Stimulated activated naive CD8-positive, alpha-beta T cell treated with anti-CD3 and anti-CD28 coated beads, Interleukin-15, amount 100 ng/mL, for 72 hours (primary cell): ENCODE data around the gene IL23R.

Source experiments
- ATAC-seq: fragments of 150-1000 bp; cut with Tn5 transposase; 2 replicates; pipeline ENCODE4 v1.10.0; 2021; ENCODE audit warnings: mild to moderate bottlenecking, moderate library complexity
- DNase-seq, 2 donors: peaks; one replicate each; pipeline ENCODE4 v3.0.0; 2021 to 2022
- H3K27ac Mint-ChIP-seq, 2 donors: one replicate each; pipeline ENCODE4 v1.8.0; 2022; ENCODE audit warnings: mild to moderate bottlenecking in 2 of 2, mixed read lengths in 2 of 2, moderate library complexity in 2 of 2
- H3K27me3 Mint-ChIP-seq: one replicate; pipeline ENCODE4 v1.8.0; 2022; ENCODE audit warnings: mixed read lengths
- H3K4me1 Mint-ChIP-seq: one replicate; pipeline ENCODE4 v1.8.0; 2022; ENCODE audit warnings: mild to moderate bottlenecking, mixed read lengths
- H3K4me3 Mint-ChIP-seq, 2 donors: one replicate each; pipeline ENCODE4 v1.8.0; 2022; ENCODE audit warnings: mild to moderate bottlenecking in 2 of 2, mixed read lengths in 2 of 2, moderate library complexity in 1 of 2
- H3K9me3 Mint-ChIP-seq, 2 donors: one replicate each; pipeline ENCODE4 v1.8.0; 2022; ENCODE audit warnings: mixed read lengths in 2 of 2

IL23R gene

GRCh38 chr1:67170751-67171573 is 4.7 kb downstream of the IL23R start:
- Mint-ChIP-seq H3K4me1 (peaks cover 59% of the 10 kb centered on the region), H3K27me3 (no peaks in the 10 kb centered on the region), H3K4me3 (peak overlapping the region; percentile 78 to 89), H3K9me3 (peaks cover 0 to 6% of the 10 kb centered on the region in 2 donors), H3K27ac (peak overlapping the region; percentile 99 to 100)
- ATAC-seq (peak; percentile 48), DNase-seq (peak in 1 of 2 donors; percentile 58)

- peaks cover 0 to 9% of the 10 kb centered on the region in 2 donors for H3K9me3 Mint-ChIP-seq
- peak; percentile 19 for ATAC-seq
- no peaks in the 10 kb centered on the region for H3K27me3 Mint-ChIP-seq
- peak overlapping the region; percentile 78 to 89 for H3K4me3 Mint-ChIP-seq
- DNase-seq = peak in 1 of 2 donors; percentile 45
- peak overlapping the region; percentile 99 to 100 for H3K27ac Mint-ChIP-seq
- peaks cover 57% of the 10 kb centered on the region for H3K4me1 Mint-ChIP-seq
These were observed 5.3 kb downstream of the IL23R start for GRCh38 chr1:67171574-67171955.

- Mint-ChIP-seq H3K4me3 (peak overlapping the region; percentile 78 to 89), H3K27me3 (no peaks in the 10 kb centered on the region), H3K4me1 (peaks cover 57% of the 10 kb centered on the region), H3K27ac (peak overlapping the region; percentile 99 to 100), H3K9me3 (peaks cover 0 to 9% of the 10 kb centered on the region in 2 donors)
- ATAC-seq = peak; percentile 75
- DNase-seq = no peak
These were observed 5.7 kb downstream of the IL23R start for GRCh38 chr1:67171978-67172377.

- ATAC-seq (no peak), DNase-seq (no peak)
- Mint-ChIP-seq H3K4me3 (peak overlapping the region in 1 of 2 donors; percentile 89), H3K9me3 (peaks cover 0 to 9% of the 10 kb centered on the region in 2 donors), H3K27me3 (no peaks in the 10 kb centered on the region), H3K27ac (peak overlapping the region in 1 of 2 donors; percentile 94), H3K4me1 (peaks cover 57% of the 10 kb centered on the region)
These were observed 7.7 kb downstream of the IL23R start for GRCh38 chr1:67173988-67174387.

GRCh38 chr1:67174716-67175284 is 8.5 kb downstream of the IL23R start:
- Mint-ChIP-seq H3K9me3 (peaks cover 0 to 9% of the 10 kb centered on the region in 2 donors), H3K4me1 (peaks cover 64% of the 10 kb centered on the region), H3K27ac (peak overlapping the region; percentile 92 to 94), H3K4me3 (peak overlapping the region; percentile 19 to 68), H3K27me3 (no peaks in the 10 kb centered on the region)
- peak; percentile 66 for ATAC-seq
- peak in 1 of 2 donors; percentile 41 for DNase-seq

GRCh38 chr1:67175530-67176087 is 9.4 kb downstream of the IL23R start:
- peaks cover 62% of the 10 kb centered on the region for H3K4me1 Mint-ChIP-seq
- DNase-seq (no peak), ATAC-seq (peak; percentile 8)
- H3K9me3 Mint-ChIP-seq = peaks cover 0 to 9% of the 10 kb centered on the region in 2 donors
- H3K27me3 Mint-ChIP-seq = no peaks in the 10 kb centered on the region
- H3K27ac Mint-ChIP-seq = peak overlapping the region in 1 of 2 donors; percentile 92
- peak overlapping the region in 1 of 2 donors; percentile 68 for H3K4me3 Mint-ChIP-seq

- H3K4me3 Mint-ChIP-seq = no peak overlapping the region
- H3K27me3 Mint-ChIP-seq = peaks cover 12% of the 10 kb centered on the region
- H3K27ac Mint-ChIP-seq = no peak overlapping the region
- DNase-seq = no peak
- peaks cover 0 to 7% of the 10 kb centered on the region in 2 donors for H3K9me3 Mint-ChIP-seq
- peaks cover 10% of the 10 kb centered on the region for H3K4me1 Mint-ChIP-seq
- no peak for ATAC-seq
These were observed 18.7 kb downstream of the IL23R start for GRCh38 chr1:67184838-67185421.

GRCh38 chr1:67188137-67188536 is 21.9 kb downstream of the IL23R start:
- Mint-ChIP-seq H3K4me1 (no peaks in the 10 kb centered on the region), H3K27ac (peak overlapping the region in 1 of 2 donors; percentile 14), H3K27me3 (no peaks in the 10 kb centered on the region), H3K4me3 (peak overlapping the region in 1 of 2 donors; percentile 21), H3K9me3 (no peaks in the 10 kb centered on the region)
- ATAC-seq = no peak
- DNase-seq = no peak

- H3K27me3 Mint-ChIP-seq = no peaks in the 10 kb centered on the region
- ATAC-seq (peak; percentile 68), DNase-seq (peak in 1 of 2 donors; percentile 59)
- no peaks in the 10 kb centered on the region for H3K4me1 Mint-ChIP-seq
- peak overlapping the region in 1 of 2 donors; percentile 62 for H3K4me3 Mint-ChIP-seq
- H3K27ac Mint-ChIP-seq = no peak overlapping the region
- H3K9me3 Mint-ChIP-seq = no peaks in the 10 kb centered on the region
These were observed 23.7 kb downstream of the IL23R start for GRCh38 chr1:67189953-67190352.

GRCh38 chr1:67190410-67190809 is 24.2 kb downstream of the IL23R start:
- DNase-seq = no peak
- Mint-ChIP-seq H3K27ac (peak overlapping the region in 1 of 2 donors; percentile 35), H3K4me1 (no peaks in the 10 kb centered on the region), H3K4me3 (peak overlapping the region in 1 of 2 donors; percentile 62), H3K27me3 (no peaks in the 10 kb centered on the region), H3K9me3 (no peaks in the 10 kb centered on the region)
- no peak for ATAC-seq

- H3K27me3 Mint-ChIP-seq = no peaks in the 10 kb centered on the region
These were observed 24.7 kb downstream of the IL23R start for GRCh38 chr1:67190942-67191341.

GRCh38 chr1:67191668-67192520 is 25.6 kb downstream of the IL23R start:
- no peak overlapping the region for H3K4me3 Mint-ChIP-seq
- no peak for ATAC-seq
- no peaks in the 10 kb centered on the region for H3K27me3 Mint-ChIP-seq
- peaks cover 4% of the 10 kb centered on the region for H3K4me1 Mint-ChIP-seq
- no peak overlapping the region for H3K27ac Mint-ChIP-seq
- no peak for DNase-seq
- H3K9me3 Mint-ChIP-seq = peaks cover 0 to 2% of the 10 kb centered on the region in 2 donors

More at GRCh38 chr1:67190942-67191341, 24.7 kb downstream of the IL23R start:
- Mint-ChIP-seq H3K27ac (no peak overlapping the region), H3K4me1 (no peaks in the 10 kb centered on the region), H3K4me3 (no peak overlapping the region), H3K9me3 (no peaks in the 10 kb centered on the region)
- DNase-seq (peak in 1 of 2 donors; percentile 60), ATAC-seq (peak; percentile 60)

- no peak overlapping the region for H3K27ac Mint-ChIP-seq
- ATAC-seq (peak; percentile 67), DNase-seq (peak in 1 of 2 donors; percentile 42)
- H3K27me3 Mint-ChIP-seq = peaks cover 7% of the 10 kb centered on the region
- H3K9me3 Mint-ChIP-seq = peaks cover 0 to 7% of the 10 kb centered on the region in 2 donors
- H3K4me1 Mint-ChIP-seq = peaks cover 14% of the 10 kb centered on the region
- H3K4me3 Mint-ChIP-seq = no peak overlapping the region
These were observed 26.6 kb downstream of the IL23R start for GRCh38 chr1:67192902-67193301.

GRCh38 chr1:67193704-67194103 is 27.4 kb downstream of the IL23R start:
- H3K27me3 Mint-ChIP-seq = peaks cover 9% of the 10 kb centered on the region
- H3K9me3 Mint-ChIP-seq = peaks cover 0 to 7% of the 10 kb centered on the region in 2 donors
- no peak for ATAC-seq
- peak overlapping the region; percentile 22 to 74 for H3K4me3 Mint-ChIP-seq
- no peak for DNase-seq
- peaks cover 15% of the 10 kb centered on the region for H3K4me1 Mint-ChIP-seq
- no peak overlapping the region for H3K27ac Mint-ChIP-seq
